H1 (cell line): ENCODE results near the gene FAM3B. TPM values are rescaled to one million over a fixed set of nuclear protein-coding genes. Genes with fewer than 3 reads are reported as not detected.

Source experiments
- CTCF ChIA-PET: fragments of 300-600 bp; sonication (Branson Sonifier 250); formaldehyde crosslinking; loops from one replicate; lab custom pipeline; 2021; ENCODE audit not compliant: partially characterized antibody; lab: Charles Lee
- POLR2A ChIA-PET: fragments of 300-600 bp; sonication (Branson Sonifier 250); formaldehyde crosslinking; loops from one replicate; lab custom pipeline; 2021; ENCODE audit warnings: inconsistent platforms; ENCODE audit not compliant: partially characterized antibody; lab: Charles Lee
- DNase-seq, 2 experiments: peaks; one replicate each; pipeline versions ENCODE4 v3.0.0 to v3.0.0-alpha.2; 2010 to 2022; ENCODE audit warnings: low spot score in 2 of 2, low read depth in 1 of 2, mixed read lengths in 1 of 2
- FAIRE-seq: peaks from 2 replicates; lab custom pipeline; 2011; peaks lifted over from hg19 to GRCh38; lab: Jason Lieb, UNC
- H2AFZ ChIP-seq: 2 replicates; pipeline ENCODE4 v1.8.1; 2012; ENCODE audit warnings: low read length, inconsistent platforms
- H2AK5ac ChIP-seq: 2 replicates; pipeline ENCODE4 v1.6.1; 2013; ENCODE audit warnings: low read depth, low read length
- H2BK120ac ChIP-seq: replicated peaks from 2 replicates; pipeline ENCODE3; 2013; ENCODE audit warnings: low read depth, low read length, inconsistent platforms
- H2BK12ac ChIP-seq: 2 replicates; pipeline ENCODE4 v1.6.1; 2013; ENCODE audit warnings: low read depth, low read length
- H2BK15ac ChIP-seq: 2 replicates; pipeline ENCODE4 v1.6.1; 2013; ENCODE audit warnings: low read length
- H2BK20ac ChIP-seq: 2 replicates; pipeline ENCODE4 v1.6.1; 2013; ENCODE audit warnings: low read length
- H2BK5ac ChIP-seq: 2 replicates; pipeline ENCODE4 v1.6.1; 2013; ENCODE audit warnings: low read depth, low read length
- H3K14ac ChIP-seq: 2 replicates; pipeline ENCODE4 v1.6.1; 2013; ENCODE audit warnings: inconsistent platforms; ENCODE audit not compliant: insufficient read length
- H3K18ac ChIP-seq: 2 replicates; pipeline ENCODE4 v1.6.1; 2013; ENCODE audit warnings: low read length; ENCODE audit errors: extremely low read depth
- H3K23ac ChIP-seq: 2 replicates; pipeline ENCODE4 v1.6.1; 2013; ENCODE audit warnings: inconsistent platforms; ENCODE audit not compliant: insufficient read length
- H3K23me2 ChIP-seq: 2 replicates; pipeline ENCODE4 v1.6.1; 2013; ENCODE audit warnings: low read depth, low read length
- H3K27ac ChIP-seq: 2 replicates; pipeline ENCODE4 v1.6.1; 2011; ENCODE audit warnings: low read depth, low read length, inconsistent platforms
- H3K27me3 ChIP-seq, 4 experiments: replicated peaks in 1 of 4; 1 replicate in 1 of 4; 2 replicates in 3 of 4; pipeline versions ENCODE4 v1.6.1 to v1.8.1; 2011 to 2013; ENCODE audit warnings: low read length in 3 of 4, mild to moderate bottlenecking in 3 of 4, inconsistent platforms in 2 of 4, mixed read lengths in 2 of 4, moderate library complexity in 1 of 4; ENCODE audit not compliant: control insufficient read depth in 3 of 4, insufficient read depth in 3 of 4; ENCODE audit errors: extremely low read depth in 1 of 4
- H3K36me3 ChIP-seq, 4 experiments: 2 replicates each; pipeline versions ENCODE4 v1.6.1 to v1.8.1; 2011 to 2013; ENCODE audit warnings: mild to moderate bottlenecking in 4 of 4, low read length in 3 of 4, moderate library complexity in 2 of 4, control low read depth in 1 of 4, inconsistent platforms in 1 of 4; ENCODE audit not compliant: insufficient read depth in 4 of 4, control insufficient read depth in 2 of 4
- H3K4ac ChIP-seq: replicated peaks from 2 replicates; pipeline ENCODE3; 2013; ENCODE audit warnings: low read length, low read depth, mixed read lengths, inconsistent platforms; ENCODE audit not compliant: insufficient read length
- H3K4me1 ChIP-seq, 4 experiments: replicated peaks in 1 of 4; 1 replicate in 1 of 4; 2 replicates in 3 of 4; pipeline versions ENCODE4 v1.6.1 to v1.8.1; 2011 to 2013; ENCODE audit warnings: low read length in 3 of 4, inconsistent platforms in 2 of 4, mixed read lengths in 1 of 4; ENCODE audit not compliant: insufficient read depth in 4 of 4, control insufficient read depth in 3 of 4
- H3K4me2 ChIP-seq, 2 experiments: 2 replicates each; pipeline versions ENCODE4 v1.6.1 to v1.8.1; 2011 to 2013; ENCODE audit warnings: low read depth in 2 of 2, low read length in 2 of 2, control low read depth in 1 of 2, inconsistent platforms in 1 of 2, mild to moderate bottlenecking in 1 of 2; ENCODE audit not compliant: insufficient read depth in 1 of 2
- H3K4me3 ChIP-seq, 4 experiments: fragments of 200-600, 300-600 bp in 1 of 4; sonication (generic), shearing (Covaris generic), sonication (Bioruptor Twin) in 1 of 4; 2 replicates each; pipeline versions ENCODE4 v1.5.1 to v1.8.1; 2011 to 2016; ENCODE audit warnings: low read length in 4 of 4, low read depth in 3 of 4, control low read depth in 2 of 4, inconsistent platforms in 2 of 4, mild to moderate bottlenecking in 2 of 4, mixed read lengths in 1 of 4, moderate library complexity in 1 of 4; ENCODE audit not compliant: insufficient read depth in 2 of 4; ENCODE audit errors: extremely low read depth in 1 of 4
- H3K56ac ChIP-seq: replicated peaks from 2 replicates; pipeline ENCODE3; 2013; ENCODE audit warnings: low read depth, mild to moderate bottlenecking, mixed read lengths, low read length, inconsistent platforms; ENCODE audit not compliant: insufficient read length
- H3K79me1 ChIP-seq: 2 replicates; pipeline ENCODE4 v1.6.1; 2013; ENCODE audit warnings: low read depth, low read length, control low read depth
- H3K79me2 ChIP-seq, 2 experiments: 2 replicates each; pipeline versions ENCODE4 v1.6.1 to v1.8.1; 2012 to 2013; ENCODE audit warnings: low read length in 2 of 2, mild to moderate bottlenecking in 2 of 2, inconsistent platforms in 1 of 2; ENCODE audit not compliant: insufficient read depth in 2 of 2, control insufficient read depth in 1 of 2
- H3K9ac ChIP-seq, 4 experiments: replicated peaks in 1 of 4; 1 replicate in 1 of 4; 2 replicates in 3 of 4; pipeline versions ENCODE4 v1.6.1 to v1.8.1; 2011 to 2013; ENCODE audit warnings: low read depth in 3 of 4, low read length in 3 of 4, control low read depth in 2 of 4, mild to moderate bottlenecking in 2 of 4, moderate library complexity in 2 of 4, inconsistent platforms in 1 of 4; ENCODE audit errors: extremely low read depth in 1 of 4
- H3K9me3 ChIP-seq, 2 experiments: 2 replicates each; pipeline versions ENCODE4 v1.6.1 to v1.8.1; 2012 to 2013; ENCODE audit warnings: mild to moderate bottlenecking in 2 of 2, moderate library complexity in 2 of 2, control low read depth in 1 of 2, inconsistent platforms in 1 of 2, low read depth in 1 of 2, low read length in 1 of 2, mixed read lengths in 1 of 2; ENCODE audit not compliant: insufficient read depth in 2 of 2
- H4K20me1 ChIP-seq, 2 experiments: replicated peaks in 1 of 2; 2 replicates each; pipeline versions ENCODE3 to v1.8.1; 2011 to 2013; ENCODE audit warnings: inconsistent platforms in 2 of 2, low read length in 2 of 2, mild to moderate bottlenecking in 1 of 2; ENCODE audit not compliant: insufficient read depth in 2 of 2, control insufficient read depth in 1 of 2
- H4K5ac ChIP-seq: 2 replicates; pipeline ENCODE4 v1.6.1; 2013; ENCODE audit warnings: low read length, low read depth, mixed read lengths, inconsistent platforms; ENCODE audit not compliant: insufficient read length
- H4K8ac ChIP-seq: 2 replicates; pipeline ENCODE4 v1.8.0; 2013; ENCODE audit warnings: mild to moderate bottlenecking, moderate library complexity, low read length, inconsistent platforms; ENCODE audit not compliant: insufficient read depth; ENCODE audit errors: extremely low read depth
- H4K91ac ChIP-seq: replicated peaks from 2 replicates; pipeline ENCODE3; 2013; ENCODE audit warnings: low read length, mixed read lengths, inconsistent platforms; ENCODE audit not compliant: insufficient read length
- CREB1 ChIP-seq: IDR thresholded peaks from 2 replicates; pipeline ENCODE4 v1.6.1; 2012; ENCODE audit warnings: inconsistent platforms
- EGR1 ChIP-seq: IDR thresholded peaks from 2 replicates; pipeline ENCODE4 v1.6.1; 2011; ENCODE audit warnings: low read depth, low read length, borderline replicate concordance
- MAFK ChIP-seq: IDR thresholded peaks from 2 replicates; pipeline ENCODE4 v1.6.1; 2012; ENCODE audit warnings: low read depth, mild to moderate bottlenecking, improper control_type of control experiment, low read length
- NANOG ChIP-seq: IDR thresholded peaks from 2 replicates; pipeline ENCODE4 v1.6.1; 2011; ENCODE audit warnings: low read length, low read depth, mild to moderate bottlenecking, inconsistent platforms; ENCODE audit not compliant: insufficient read depth, poor library complexity, severe bottlenecking
- RAD21 ChIP-seq, 2 experiments: IDR thresholded peaks in 1 of 2; conservative IDR thresholded peaks in 1 of 2; 2 replicates each; pipeline ENCODE4 v1.6.1; 2011; ENCODE audit warnings: low read depth in 2 of 2, low read length in 2 of 2, improper control_type of control experiment in 1 of 2, inconsistent platforms in 1 of 2, mild to moderate bottlenecking in 1 of 2, moderate library complexity in 1 of 2
- RXRA ChIP-seq: IDR thresholded peaks from 2 replicates; pipeline ENCODE4 v1.6.1; 2011; ENCODE audit warnings: low read depth, mild to moderate bottlenecking, low read length, moderate library complexity; ENCODE audit not compliant: insufficient read depth
- SAP30 ChIP-seq: fragments of 300-600 bp; sonication (generic); IDR thresholded peaks from 2 replicates; pipeline ENCODE4 v1.7.1; 2012; ENCODE audit warnings: low read length, moderate library complexity, mild to moderate bottlenecking, inconsistent platforms; ENCODE audit not compliant: insufficient read depth, insufficient replicate concordance
- SIN3A ChIP-seq, 2 experiments: IDR thresholded peaks in 1 of 2; conservative IDR thresholded peaks in 1 of 2; 2 replicates each; pipeline ENCODE4 v1.6.1; 2011 to 2012; ENCODE audit warnings: low read length in 2 of 2, improper control_type of control experiment in 1 of 2, low read depth in 1 of 2, mild to moderate bottlenecking in 1 of 2
- SP4 ChIP-seq: IDR thresholded peaks from 2 replicates; pipeline ENCODE4 v1.6.1; 2012; ENCODE audit warnings: low read length, inconsistent platforms
- SUZ12 ChIP-seq: fragments of 200-600 bp; sonication (generic); IDR thresholded peaks from 2 replicates; pipeline ENCODE4 v1.6.1; 2012; ENCODE audit warnings: mild to moderate bottlenecking, inconsistent platforms, low read length, moderate library complexity, mixed read lengths
- WGBS, 2 experiments: shearing (Covaris generic) in 1 of 2; methylation state at CpG; one replicate each; pipeline versions ENCODE4 v1.1.6 to v1.1.7; 2013 to 2015; ENCODE audit warnings: low lambda C conversion rate in 2 of 2, mixed read lengths in 2 of 2, inconsistent platforms in 1 of 2, low coverage in 1 of 2, missing lambda C conversion rate in 1 of 2; ENCODE audit not compliant: insufficient replicate concordance in 2 of 2, insufficient coverage in 1 of 2, insufficient read length in 1 of 2; ENCODE audit errors: extremely low coverage in 1 of 2, missing lambda C conversion rate in 1 of 2; 5-methylcytosine and 5-hydroxymethylcytosine counted together
- polyA plus RNA-seq, 7 experiments: library from polyadenylated mRNA; depleted of rRNA in 3 of 7; stranded (reverse) in 5 of 7; unstranded in 2 of 7; fragments of >200 nt in 5 of 7; fragments of 200-250 nt in 2 of 7; gene quantifications; 1 replicate in 5 of 7; 2 replicates in 1 of 7; 4 replicates in 1 of 7; pipeline versions ENCODE4 v1.2.1 to v1.2.3, GENCODE V29; 2011 to 2013; ENCODE audit warnings: missing spikeins in 2 of 7, mixed read lengths in 2 of 7
- total RNA-seq: library from RNA; stranded (reverse); fragmentation: NEBNext Ultra II Directional; extraction: Animal tissue kit (Norgen Biotek cat#: 25700); gene quantifications from 2 replicates; pipeline ENCODE4 v1.2.1, GENCODE V29; 2021
- TF ChIP-seq, protein P1 (sequence below), 3 experiments: IDR thresholded peaks; 1 replicate in 2 of 3; 2 replicates in 1 of 3; pipeline versions ENCODE4 v1.5.1 to v1.6.1; 2011; ENCODE audit warnings: low read length in 3 of 3, mild to moderate bottlenecking in 3 of 3, inconsistent platforms in 2 of 3, low read depth in 1 of 3, moderate library complexity in 1 of 3; ENCODE audit not compliant: insufficient read depth in 1 of 3; ENCODE audit errors: control extremely low read depth in 1 of 3

Gene FAM3B
- total and polyA plus RNA-seq, 2 of the 8 experiments (the other 6 are each of a cell fraction or from before 2014, with no cell fraction given) = 2.0 TPM

GRCh38 chr21:41402231-41402630, 85.6 kb downstream of the FAM3B start:
- TF ChIP-seq SIN3A (conservative IDR thresholded peaks at IDR 0.05 in 1 of 2, IDR thresholded peaks at IDR 0.05 in 1 of 2; ENCODE audit: low read depth in 1 of 2, low read length in 2 of 2) = no peak
- TF ChIP-seq MAFK = no peak
- no peak for TF ChIP-seq SP4
- no peak for TF ChIP-seq SUZ12
- no peak for TF ChIP-seq EGR1
- no peak for TF ChIP-seq CREB1
- TF ChIP-seq SAP30 = no peak
- TF ChIP-seq RXRA = no peak
- TF ChIP-seq NANOG = no peak
- TF ChIP-seq, protein P1, sequence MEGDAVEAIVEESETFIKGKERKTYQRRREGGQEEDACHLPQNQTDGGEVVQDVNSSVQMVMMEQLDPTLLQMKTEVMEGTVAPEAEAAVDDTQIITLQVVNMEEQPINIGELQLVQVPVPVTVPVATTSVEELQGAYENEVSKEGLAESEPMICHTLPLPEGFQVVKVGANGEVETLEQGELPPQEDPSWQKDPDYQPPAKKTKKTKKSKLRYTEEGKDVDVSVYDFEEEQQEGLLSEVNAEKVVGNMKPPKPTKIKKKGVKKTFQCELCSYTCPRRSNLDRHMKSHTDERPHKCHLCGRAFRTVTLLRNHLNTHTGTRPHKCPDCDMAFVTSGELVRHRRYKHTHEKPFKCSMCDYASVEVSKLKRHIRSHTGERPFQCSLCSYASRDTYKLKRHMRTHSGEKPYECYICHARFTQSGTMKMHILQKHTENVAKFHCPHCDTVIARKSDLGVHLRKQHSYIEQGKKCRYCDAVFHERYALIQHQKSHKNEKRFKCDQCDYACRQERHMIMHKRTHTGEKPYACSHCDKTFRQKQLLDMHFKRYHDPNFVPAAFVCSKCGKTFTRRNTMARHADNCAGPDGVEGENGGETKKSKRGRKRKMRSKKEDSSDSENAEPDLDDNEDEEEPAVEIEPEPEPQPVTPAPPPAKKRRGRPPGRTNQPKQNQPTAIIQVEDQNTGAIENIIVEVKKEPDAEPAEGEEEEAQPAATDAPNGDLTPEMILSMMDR (IDR thresholded peaks at IDR 0.05; ENCODE audit: control extremely low read depth in 1 of 3, insufficient read depth in 1 of 3, low read depth in 1 of 3, low read length in 3 of 3) = no peak
- TF ChIP-seq RAD21 (IDR thresholded peaks at IDR 0.05 in 1 of 2, conservative IDR thresholded peaks at IDR 0.05 in 1 of 2; ENCODE audit: low read depth in 2 of 2, low read length in 2 of 2) = no peak
- Histone ChIP-seq H3K14ac (no peak overlapping the region), H2BK20ac (no peak overlapping the region), H3K79me2 (no peaks in the 10 kb centered on the region), H2BK15ac (no peak overlapping the region), H3K23me2 (no peaks in the 10 kb centered on the region), H4K5ac (no peak overlapping the region), H3K4me2 (no peak overlapping the region), H2BK5ac (no peak overlapping the region), H3K56ac (no peak overlapping the region), H3K79me1 (no peaks in the 10 kb centered on the region), H3K9me3 (no peaks in the 10 kb centered on the region), H3K4ac (no peak overlapping the region), H3K36me3 (no peaks in the 10 kb centered on the region), H2AFZ (no peak overlapping the region), H4K20me1 (no peaks in the 10 kb centered on the region), H4K8ac (no peak overlapping the region), H3K27me3 (no peaks in the 10 kb centered on the region), H3K4me3 (no peak overlapping the region), H3K23ac (no peak overlapping the region), H4K91ac (no peak overlapping the region), H3K4me1 (no peaks in the 10 kb centered on the region), H2AK5ac (no peak overlapping the region), H2BK120ac (no peak overlapping the region), H2BK12ac (no peak overlapping the region), H3K27ac (no peak overlapping the region), H3K18ac (no peak overlapping the region), H3K9ac (no peak overlapping the region)
- FAIRE-seq = no peak
- WGBS, 2 experiments = 94% methylated on average over 11 of the region's 11 CpGs; no CpG with 5 or more reads in 1 of the 2 experiments
- ChIA-PET CTCF (interaction anchor here (1.5 to 2.3 kb wide), 3 partner anchors 10 to 232 kb away, joined by 3 to 13 read pairs (median 6); no protein-coding TSS in a partner anchor), POLR2A (no interaction called here)
- DNase-seq = no peak
